DMS53 (cell line): ENCODE results near the gene EVI5.
"Not testable (repeated sequence)": the region's sequence is repeated elsewhere in the genome, so short reads cannot be mapped to it uniquely, and the experiment has no call there.

Experiments
- DNase-seq: peaks from one replicate; lab custom pipeline; 2025; lab: John Stamatoyannopoulos, UW

The EVI5 gene

DNA sequence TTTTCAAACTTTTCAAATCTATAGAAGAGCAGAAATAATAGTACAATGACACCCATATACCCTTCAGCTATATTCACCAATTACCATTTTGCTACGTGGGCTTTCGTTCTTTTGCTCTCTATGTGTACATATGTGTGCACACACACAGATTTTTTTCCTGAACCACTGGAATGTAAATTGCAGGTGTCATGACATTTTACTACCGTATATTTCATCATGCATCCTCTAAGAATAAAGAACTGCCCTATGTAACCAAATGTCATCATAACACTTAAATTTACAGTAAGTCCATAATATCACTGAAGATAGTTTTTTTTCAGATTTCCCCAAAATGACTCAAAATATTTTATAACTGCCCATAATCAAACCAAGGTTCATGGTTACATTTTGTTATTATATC lies 209.8 kb downstream of the EVI5 start:
- DNase-seq = no peak

DNA sequence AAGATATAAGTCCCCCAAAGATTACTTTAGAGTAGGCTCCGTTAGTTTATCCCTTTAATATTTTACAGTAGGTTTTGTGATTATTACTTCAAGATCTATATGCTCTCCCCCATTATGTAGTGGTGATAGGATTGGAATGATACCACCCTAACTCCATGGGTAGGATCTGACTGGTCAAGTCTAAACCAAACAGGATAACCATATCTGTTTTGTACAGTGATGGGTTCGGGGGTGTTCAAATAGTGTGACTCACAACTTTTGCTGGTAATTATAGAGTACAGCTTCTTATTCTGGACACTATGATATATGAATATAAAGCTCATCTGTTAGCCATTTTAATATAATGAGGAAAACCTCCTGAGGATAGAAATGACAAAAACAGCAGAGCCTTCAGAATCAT lies 212.4 kb downstream of the EVI5 start:
- DNase-seq = no peak

DNA sequence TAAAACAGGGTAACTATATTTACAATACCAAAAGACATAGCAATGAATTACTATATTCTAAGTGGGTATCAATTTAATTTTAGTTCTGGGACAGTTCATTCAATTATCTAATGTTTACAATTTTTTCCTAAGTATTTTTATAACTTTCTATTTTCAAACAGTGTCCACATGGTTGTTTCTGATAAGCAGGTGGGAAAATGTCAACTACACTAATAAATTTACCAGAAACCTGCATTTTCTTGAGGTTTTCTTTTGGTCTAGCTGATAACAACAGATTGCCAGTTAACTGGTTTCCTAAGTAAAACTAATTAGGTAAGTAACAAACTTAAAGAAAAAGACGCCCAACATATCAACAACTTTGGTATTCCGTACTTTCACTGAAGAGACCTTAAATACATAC lies 213.3 kb downstream of the EVI5 start:
- no peak for DNase-seq

- no peak for DNase-seq
Measured at GRCh38 chr1:92567211-92567868, 217.6 kb downstream of the EVI5 start.

DNA sequence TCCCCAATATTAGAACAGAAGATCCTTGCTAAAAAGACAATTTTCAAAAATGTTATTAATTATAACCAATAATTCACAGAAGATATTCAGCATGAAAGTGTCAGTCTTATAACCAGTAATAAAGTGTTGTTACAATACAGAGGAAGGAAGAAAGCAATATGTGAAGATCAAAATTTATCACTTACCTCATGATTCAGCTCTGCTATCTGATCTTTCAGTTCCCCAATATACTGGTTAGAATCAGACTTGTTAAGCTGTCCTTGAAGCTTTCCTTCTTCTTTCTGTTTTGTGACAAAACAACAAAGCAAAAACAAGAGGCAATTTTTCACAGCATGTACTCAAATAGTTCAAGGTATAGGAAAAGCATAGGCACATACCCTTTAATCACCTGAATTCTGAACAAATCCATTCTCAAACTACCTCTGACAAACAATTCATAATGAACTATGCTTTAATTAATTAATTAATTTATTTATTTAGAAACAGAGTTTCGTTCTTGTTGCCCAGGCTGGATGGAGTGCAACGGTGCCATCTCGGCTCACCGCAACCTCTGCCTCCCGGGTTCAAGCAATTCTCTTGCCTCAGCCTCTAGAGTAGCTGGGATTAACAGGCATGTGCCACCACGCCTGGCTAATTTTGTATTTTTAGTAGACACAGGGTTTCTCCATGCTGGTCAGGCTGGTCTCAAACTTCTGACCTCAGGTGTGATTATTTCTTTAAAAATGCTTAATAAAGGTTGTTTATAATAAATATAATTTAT lies 221.3 kb downstream of the EVI5 start:
- DNase-seq = no peak

GRCh38 chr1:92556350-92556749 lies 228.6 kb downstream of the EVI5 start:
- no peak for DNase-seq

DNA sequence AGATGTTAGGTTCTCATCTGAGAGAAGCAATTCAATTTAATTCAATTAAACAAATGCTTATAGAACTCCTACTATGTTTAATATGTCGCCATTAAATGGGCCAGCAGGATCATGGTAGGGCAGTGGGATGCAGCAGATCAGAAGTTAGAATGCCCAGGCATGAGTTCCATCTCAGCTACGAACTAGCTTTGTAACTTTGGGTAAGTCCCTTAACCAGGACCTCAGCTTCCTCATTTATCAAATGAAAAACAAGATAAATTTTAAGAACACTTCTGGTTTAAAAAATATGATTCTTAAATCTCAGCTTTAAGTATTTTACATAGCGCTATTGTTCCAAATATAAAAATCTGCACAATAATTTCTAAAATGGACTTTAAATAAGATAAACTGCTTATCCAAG lies 230.7 kb downstream of the EVI5 start:
- no peak for DNase-seq

- no peak for DNase-seq
Measured at GRCh38 chr1:92551916-92552315, 233.0 kb downstream of the EVI5 start.

GRCh38 chr1:92544756-92545165 lies 240.1 kb downstream of the EVI5 start:
- no peak for DNase-seq

- DNase-seq = no peak
Measured at GRCh38 chr1:92543131-92544055, 241.5 kb downstream of the EVI5 start.

DNA sequence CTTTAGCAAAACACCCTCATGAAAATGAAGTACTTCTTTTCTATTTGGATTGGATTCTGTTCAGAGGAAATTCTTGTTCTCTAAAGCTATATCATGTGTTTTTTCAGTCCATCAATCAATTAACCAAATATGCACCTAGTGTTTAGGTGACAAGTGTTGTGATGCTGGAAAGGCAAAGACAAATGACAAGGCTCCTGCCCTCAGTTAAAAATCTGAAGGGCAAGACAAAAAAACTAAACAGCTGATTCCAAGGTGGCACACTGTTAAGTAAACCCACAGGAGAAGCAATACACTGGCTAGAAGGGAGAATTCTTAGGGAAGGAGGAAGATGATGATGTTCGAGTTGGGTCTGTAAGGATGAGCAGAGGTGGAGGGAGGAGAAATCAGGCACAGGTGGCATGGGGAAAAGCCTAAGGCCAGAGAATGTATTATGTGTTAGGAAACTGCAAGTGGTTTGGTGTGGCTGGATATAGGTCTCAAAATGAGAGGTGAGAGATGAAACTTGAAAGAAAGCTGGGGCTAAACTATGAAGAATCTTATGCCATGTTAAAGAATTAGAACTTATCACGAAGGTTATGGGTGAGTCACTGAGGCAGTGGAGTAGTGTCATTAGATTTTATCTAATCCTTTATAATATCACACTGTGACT lies 246.4 kb downstream of the EVI5 start:
- no peak for DNase-seq

DNA sequence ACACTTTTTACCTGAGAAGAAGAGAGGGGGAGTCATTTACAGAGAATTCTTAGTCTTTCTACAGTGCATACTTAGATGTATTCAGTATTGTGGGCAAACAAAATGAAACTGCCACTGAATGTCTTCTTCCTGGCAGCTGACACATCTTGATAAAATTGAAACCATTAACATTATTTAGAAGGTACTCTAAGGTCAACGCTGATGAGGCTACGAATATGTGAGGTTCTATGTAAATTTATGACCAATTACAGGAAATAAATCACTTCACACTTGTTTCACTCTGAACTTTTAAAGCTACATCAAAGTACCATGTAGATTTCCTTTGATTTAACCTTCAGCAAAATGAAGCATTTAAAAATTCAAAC lies 246.9 kb downstream of the EVI5 start:
- no peak for DNase-seq

DNA sequence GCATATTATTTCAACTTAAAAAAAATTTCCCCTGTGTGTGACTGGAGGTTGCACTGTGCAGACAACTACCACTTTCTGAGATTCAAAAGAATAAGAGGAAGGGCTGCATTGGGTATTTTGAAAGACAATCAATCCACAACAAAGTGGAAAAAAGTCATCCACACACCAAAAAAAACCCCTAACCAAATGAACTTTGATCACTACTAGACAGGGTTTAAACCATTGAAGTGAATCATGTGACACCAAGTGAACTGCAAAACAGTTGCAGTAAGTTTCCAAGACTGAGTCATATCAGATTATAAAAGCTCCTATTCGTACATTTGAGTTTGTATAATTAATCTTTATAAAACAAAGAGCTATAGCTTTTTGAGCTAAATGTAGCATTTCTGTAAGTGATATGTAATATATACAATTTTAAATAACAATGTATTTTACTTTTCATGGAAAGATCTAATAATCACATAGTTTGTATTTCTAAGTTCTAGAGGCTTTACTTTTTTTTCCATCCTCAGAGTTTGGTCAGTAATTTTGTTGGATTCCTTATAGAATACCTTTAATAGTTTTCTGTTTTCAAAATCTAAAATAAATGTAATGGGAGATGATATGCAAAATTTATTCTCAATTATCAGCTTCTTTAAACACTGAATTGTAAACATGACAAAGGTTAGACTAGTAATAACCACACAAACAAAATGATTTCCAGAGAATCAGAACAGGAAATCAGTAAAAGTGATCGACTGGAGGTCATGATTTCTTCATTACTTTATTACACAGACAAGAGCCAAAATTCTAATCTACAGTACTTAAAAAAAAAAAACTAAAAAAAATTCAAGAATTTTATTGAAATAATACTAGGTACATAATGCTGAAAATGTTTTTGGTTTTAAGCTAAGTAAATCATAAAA lies 247.7 kb downstream of the EVI5 start:
- no peak for DNase-seq

- no peak for DNase-seq
Measured at GRCh38 chr1:92536211-92536979, 248.5 kb downstream of the EVI5 start.

GRCh38 chr1:92532371-92532770 lies 252.5 kb downstream of the EVI5 start:
- DNase-seq = not testable (repeated sequence)

DNA sequence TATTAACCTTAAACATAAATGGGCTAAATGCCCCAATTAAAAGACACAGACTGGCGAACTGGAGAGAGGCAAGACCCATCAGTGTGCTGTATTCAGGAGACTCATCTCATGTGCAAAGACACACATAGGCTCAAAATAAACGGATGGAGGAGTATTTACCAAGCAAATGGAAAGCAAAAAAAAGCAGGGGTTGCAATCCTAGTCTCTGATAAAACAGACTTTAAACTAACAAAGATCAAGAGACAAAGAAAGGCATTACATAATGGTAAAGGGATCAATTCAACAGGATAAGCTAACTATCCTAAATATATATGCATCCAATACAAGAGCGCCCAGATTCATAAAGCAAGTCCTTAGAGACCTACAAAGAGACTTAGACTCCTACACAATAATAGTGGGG lies 253.0 kb downstream of the EVI5 start:
- DNase-seq = not testable (repeated sequence)

DNA sequence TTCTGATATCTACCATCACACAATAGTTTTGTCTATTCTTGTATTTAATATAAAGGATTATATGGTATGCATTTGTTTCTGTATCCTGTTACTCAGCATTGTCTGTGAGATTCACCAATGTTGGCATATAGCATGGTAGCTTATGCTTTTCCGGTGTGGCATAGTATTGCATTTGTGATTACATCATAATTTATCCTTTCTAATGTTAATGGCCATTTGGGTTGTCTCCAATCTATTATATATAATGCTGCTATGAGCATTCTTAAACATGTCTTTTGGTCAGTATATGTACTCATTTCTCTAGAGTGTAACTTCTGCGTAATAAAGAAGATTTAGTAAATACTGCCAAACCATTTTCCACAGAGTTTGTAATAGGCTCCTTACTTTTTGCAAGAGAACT lies 257.2 kb downstream of the EVI5 start:
- no peak for DNase-seq

DNA sequence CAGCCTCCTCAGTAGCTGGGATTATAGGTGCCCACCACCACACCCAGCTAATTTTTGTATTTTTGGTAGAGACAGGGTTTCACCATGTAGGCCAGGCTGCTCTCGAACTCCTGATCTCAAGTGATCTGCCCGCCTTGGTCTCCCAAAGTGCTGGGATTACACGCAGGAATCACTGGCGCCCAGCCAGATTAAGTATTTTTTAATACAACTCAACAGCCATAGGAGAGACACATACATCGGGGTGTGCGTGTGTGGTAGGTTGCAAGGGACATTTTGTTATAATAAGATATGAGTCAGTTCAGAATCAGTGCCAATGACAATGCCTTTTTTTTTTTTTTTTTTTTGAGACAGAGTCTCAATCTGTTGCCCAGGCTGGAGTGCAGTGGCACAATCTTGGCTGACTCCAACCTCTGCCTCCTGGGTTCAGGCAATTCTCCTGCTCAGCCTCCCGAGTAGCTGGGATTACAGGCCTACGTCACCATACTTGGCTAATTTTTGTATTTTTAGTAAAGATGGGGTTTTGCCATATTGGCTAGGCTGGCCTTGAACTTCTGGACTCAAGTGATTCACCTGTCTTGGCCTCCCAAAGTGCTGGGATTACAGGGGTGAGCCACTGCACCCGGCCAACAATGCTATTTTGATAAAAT lies 259.8 kb downstream of the EVI5 start:
- not testable (repeated sequence) for DNase-seq

- DNase-seq = no peak
Measured at GRCh38 chr1:92519043-92519442, 265.9 kb downstream of the EVI5 start.

- no peak for DNase-seq
Measured at GRCh38 chr1:92516574-92516973, 268.3 kb downstream of the EVI5 start.
